SK-N-SH treated with all-trans-retinoic acid at 6 μM for 48 hours (cell line): ENCODE results near the gene CHIC2.

Experiments used
- ATAC-seq: fragments of 200-7000 bp; cut with Tn5 transposase; 3 replicates; pipeline ENCODE4 v1.9.1; 2020; ENCODE audit warnings: mild to moderate bottlenecking, moderate library complexity
- ARNTL ChIP-seq: fragments of 450-650 bp; formaldehyde crosslinking; IDR thresholded peaks from 2 replicates; pipeline ENCODE4 v1.5.0; 2020; ENCODE audit warnings: low read depth, mild to moderate bottlenecking, moderate library complexity, borderline replicate concordance
- BACH2 ChIP-seq: fragments of 250-450 bp; sonication (Bioruptor Pico); IDR thresholded peaks from 2 replicates; pipeline ENCODE4 v1.9.0; 2021; ENCODE audit warnings: mild to moderate bottlenecking, borderline replicate concordance
- CREB5 ChIP-seq: fragments of 250-450 bp; sonication (Bioruptor Pico); IDR thresholded peaks from 2 replicates; pipeline ENCODE4 v1.5.1; 2020; ENCODE audit warnings: low read depth, mild to moderate bottlenecking, moderate library complexity
- CSDC2 ChIP-seq: fragments of 250-450 bp; sonication (Bioruptor Pico); IDR thresholded peaks from 2 replicates; pipeline ENCODE4 v1.5.0; 2020; ENCODE audit warnings: mild to moderate bottlenecking, moderate library complexity
- CSRNP3 ChIP-seq: fragments of 250-450 bp; sonication (Bioruptor Pico); IDR thresholded peaks from 2 replicates; pipeline ENCODE4 v1.5.1; 2021; ENCODE audit warnings: mild to moderate bottlenecking, moderate library complexity
- GLIS3 ChIP-seq: fragments of 250-450 bp; sonication (Bioruptor Pico); IDR thresholded peaks from 2 replicates; pipeline ENCODE4 v1.5.0; 2020; ENCODE audit warnings: mild to moderate bottlenecking, moderate library complexity
- ISL1 ChIP-seq: fragments of 250-450 bp; sonication (Bioruptor Pico); IDR thresholded peaks from 2 replicates; pipeline ENCODE4 v2.1.2; 2022; ENCODE audit warnings: mild to moderate bottlenecking, moderate library complexity
- OSR1 ChIP-seq: fragments of 250-450 bp; sonication (Bioruptor Pico); IDR thresholded peaks from 2 replicates; pipeline ENCODE4 v1.8.0; 2022; ENCODE audit warnings: moderate library complexity, mild to moderate bottlenecking, inconsistent platforms
- PATZ1 ChIP-seq: fragments of 250-450 bp; sonication (Bioruptor Pico); IDR thresholded peaks from 2 replicates; pipeline ENCODE4 v1.8.0; 2020; ENCODE audit warnings: mild to moderate bottlenecking, moderate library complexity, borderline replicate concordance
- PPARA ChIP-seq: fragments of 250-450 bp; sonication (Bioruptor Pico); IDR thresholded peaks from 2 replicates; pipeline ENCODE4 v1.5.0; 2020; ENCODE audit warnings: mild to moderate bottlenecking, borderline replicate concordance
- RARB ChIP-seq: fragments of 250-450 bp; sonication (Bioruptor Pico); IDR thresholded peaks from 2 replicates; pipeline ENCODE4 v1.8.0; 2021; ENCODE audit warnings: mild to moderate bottlenecking, moderate library complexity
- SNAI2 ChIP-seq: fragments of 250-450 bp; sonication (Bioruptor Pico); IDR thresholded peaks from 2 replicates; pipeline ENCODE4 v1.5.0; 2020; ENCODE audit warnings: mild to moderate bottlenecking, moderate library complexity
- TCF4 ChIP-seq: fragments of 250-450 bp; sonication (Bioruptor Pico); IDR thresholded peaks from 2 replicates; pipeline ENCODE4 v1.8.0; 2021; ENCODE audit warnings: mild to moderate bottlenecking, moderate library complexity, borderline replicate concordance
- TOX ChIP-seq: fragments of 250-450 bp; sonication (Bioruptor Pico); IDR thresholded peaks from 2 replicates; pipeline ENCODE4 v1.8.0; 2021; ENCODE audit warnings: mild to moderate bottlenecking, moderate library complexity, borderline replicate concordance
- TSHZ2 ChIP-seq: fragments of 250-450 bp; sonication (Bioruptor Pico); IDR thresholded peaks from 2 replicates; pipeline ENCODE4 v1.5.0; 2020; ENCODE audit warnings: mild to moderate bottlenecking, moderate library complexity
- ZC3H10 ChIP-seq: fragments of 250-450 bp; sonication (Bioruptor Pico); IDR thresholded peaks from 2 replicates; pipeline ENCODE4 v1.5.1; 2021; ENCODE audit warnings: mild to moderate bottlenecking, moderate library complexity
- ZFP3 ChIP-seq: fragments of 250-450 bp; sonication (Bioruptor Pico); IDR thresholded peaks from 2 replicates; pipeline ENCODE4 v1.5.0; 2020; ENCODE audit warnings: mild to moderate bottlenecking, moderate library complexity
- ZFP30 ChIP-seq: fragments of 450-650 bp; formaldehyde crosslinking; IDR thresholded peaks from 2 replicates; pipeline ENCODE4 v1.5.0; 2022; ENCODE audit warnings: mild to moderate bottlenecking, moderate library complexity
- ZNF565 ChIP-seq: fragments of 450-650 bp; formaldehyde crosslinking; conservative IDR thresholded peaks from 2 replicates; pipeline ENCODE4 v1.5.0; 2020; ENCODE audit warnings: low read depth, mild to moderate bottlenecking, moderate library complexity
- ZNF70 ChIP-seq: fragments of 450-650 bp; formaldehyde crosslinking; IDR thresholded peaks from 2 replicates; pipeline ENCODE4 v1.5.0; 2020; ENCODE audit warnings: mild to moderate bottlenecking, moderate library complexity
- ZNF8 ChIP-seq: fragments of 450-650 bp; formaldehyde crosslinking; IDR thresholded peaks from 2 replicates; pipeline ENCODE4 v1.5.0; 2020; ENCODE audit warnings: mild to moderate bottlenecking, moderate library complexity

Gene CHIC2

GRCh38 chr4:54011201-54011600, 53.2 kb downstream of the CHIC2 start:
- ATAC-seq: no peak
- TF ChIP-seq ZNF565 (no peak), CREB5 (CRISPR knock-in tag) (no peak), TSHZ2 (CRISPR knock-in tag) (no peak), OSR1 (no peak), TOX (no peak), ZNF8 (no peak), ISL1 (CRISPR knock-in tag) (no peak), TCF4 (no peak), ZFP3 (CRISPR knock-in tag) (no peak), PATZ1 (no peak), BACH2 (no peak), ZFP30 (no peak), ZC3H10 (CRISPR knock-in tag) (no peak), CSRNP3 (CRISPR knock-in tag) (no peak), SNAI2 (no peak), CSDC2 (CRISPR knock-in tag) (no peak), ARNTL (CRISPR knock-in tag) (no peak), RARB (CRISPR knock-in tag) (no peak)

GRCh38 chr4:54006755-54007154, 57.6 kb downstream of the CHIC2 start:
- no peak for ATAC-seq
- TF ChIP-seq CSRNP3 (CRISPR knock-in tag) (no peak), TSHZ2 (CRISPR knock-in tag) (no peak), OSR1 (no peak), ZFP3 (CRISPR knock-in tag) (no peak), ZNF70 (CRISPR knock-in tag) (no peak), TCF4 (no peak), SNAI2 (no peak), PPARA (no peak), ARNTL (CRISPR knock-in tag) (no peak), PATZ1 (no peak), TOX (no peak), RARB (CRISPR knock-in tag) (no peak), BACH2 (no peak), ZNF565 (no peak), GLIS3 (CRISPR knock-in tag) (no peak), ZNF8 (no peak), CSDC2 (CRISPR knock-in tag) (no peak), ZC3H10 (CRISPR knock-in tag) (no peak), ISL1 (CRISPR knock-in tag) (no peak)
